ENCODE data around the gene CAMK4.

- TF ChIP-seq POLR2A (IDR thresholded peaks at IDR 0.05) (no peak), CTCF (IDR thresholded peaks at IDR 0.05) (no peak)
Observed at GRCh38 chr5:111254613-111255012, 30.4 kb downstream of the CAMK4 start.
